ENCODE results near the gene CCDC6.

Gene CCDC6

DNA sequence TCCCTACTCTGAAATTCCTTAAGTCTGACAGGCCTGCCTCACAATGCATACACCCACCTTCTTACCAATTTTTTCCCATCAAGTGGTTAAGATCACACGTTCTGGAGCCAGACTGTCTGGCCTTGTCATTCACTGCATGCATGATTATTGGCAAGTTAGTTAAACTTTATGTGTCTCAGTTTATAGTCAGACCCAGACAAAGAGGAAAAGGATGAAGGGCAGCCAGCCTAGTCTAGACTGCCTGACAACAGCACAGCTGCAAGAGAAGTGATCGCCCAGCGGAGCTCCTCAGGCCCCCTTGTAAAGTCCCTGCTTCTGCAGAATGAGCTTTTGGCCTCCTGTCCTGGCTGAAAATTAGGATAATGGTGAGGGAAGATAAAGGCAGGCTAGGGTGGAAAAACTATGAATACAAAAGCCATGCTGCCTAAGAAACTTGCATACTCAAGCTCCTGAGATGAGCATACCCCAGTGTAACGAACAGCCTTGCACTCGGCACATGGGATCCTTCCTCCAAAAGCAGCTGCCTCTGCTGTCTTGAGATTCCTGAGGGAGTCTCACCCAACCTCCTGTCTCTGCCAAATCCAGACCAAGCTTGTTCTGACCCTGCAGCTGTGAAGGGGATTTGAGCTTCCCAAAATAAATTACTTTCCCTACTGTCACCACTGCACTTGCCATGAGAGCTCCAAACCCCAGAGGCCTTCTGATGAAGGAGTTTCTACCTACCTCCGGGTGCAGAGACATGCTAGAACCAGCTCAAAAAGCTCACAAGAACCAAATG is 126.4 kb downstream of the CCDC6 start:
- TF ChIP-seq FOXP2 (optimal IDR thresholded peaks at IDR 0.05; ENCODE audit: borderline replicate concordance, extremely low read depth, extremely low read length, insufficient read depth) = no peak
- no peak for TF ChIP-seq TAF1 (IDR thresholded peaks at IDR 0.05; ENCODE audit: borderline replicate concordance, insufficient read depth, low read length)
- TF ChIP-seq, protein P1, sequence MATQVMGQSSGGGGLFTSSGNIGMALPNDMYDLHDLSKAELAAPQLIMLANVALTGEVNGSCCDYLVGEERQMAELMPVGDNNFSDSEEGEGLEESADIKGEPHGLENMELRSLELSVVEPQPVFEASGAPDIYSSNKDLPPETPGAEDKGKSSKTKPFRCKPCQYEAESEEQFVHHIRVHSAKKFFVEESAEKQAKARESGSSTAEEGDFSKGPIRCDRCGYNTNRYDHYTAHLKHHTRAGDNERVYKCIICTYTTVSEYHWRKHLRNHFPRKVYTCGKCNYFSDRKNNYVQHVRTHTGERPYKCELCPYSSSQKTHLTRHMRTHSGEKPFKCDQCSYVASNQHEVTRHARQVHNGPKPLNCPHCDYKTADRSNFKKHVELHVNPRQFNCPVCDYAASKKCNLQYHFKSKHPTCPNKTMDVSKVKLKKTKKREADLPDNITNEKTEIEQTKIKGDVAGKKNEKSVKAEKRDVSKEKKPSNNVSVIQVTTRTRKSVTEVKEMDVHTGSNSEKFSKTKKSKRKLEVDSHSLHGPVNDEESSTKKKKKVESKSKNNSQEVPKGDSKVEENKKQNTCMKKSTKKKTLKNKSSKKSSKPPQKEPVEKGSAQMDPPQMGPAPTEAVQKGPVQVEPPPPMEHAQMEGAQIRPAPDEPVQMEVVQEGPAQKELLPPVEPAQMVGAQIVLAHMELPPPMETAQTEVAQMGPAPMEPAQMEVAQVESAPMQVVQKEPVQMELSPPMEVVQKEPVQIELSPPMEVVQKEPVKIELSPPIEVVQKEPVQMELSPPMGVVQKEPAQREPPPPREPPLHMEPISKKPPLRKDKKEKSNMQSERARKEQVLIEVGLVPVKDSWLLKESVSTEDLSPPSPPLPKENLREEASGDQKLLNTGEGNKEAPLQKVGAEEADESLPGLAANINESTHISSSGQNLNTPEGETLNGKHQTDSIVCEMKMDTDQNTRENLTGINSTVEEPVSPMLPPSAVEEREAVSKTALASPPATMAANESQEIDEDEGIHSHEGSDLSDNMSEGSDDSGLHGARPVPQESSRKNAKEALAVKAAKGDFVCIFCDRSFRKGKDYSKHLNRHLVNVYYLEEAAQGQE (IDR thresholded peaks at IDR 0.05; ENCODE audit: insufficient read depth in 1 of 2, low read depth in 2 of 2, low read length in 2 of 2) = no peak

DNA sequence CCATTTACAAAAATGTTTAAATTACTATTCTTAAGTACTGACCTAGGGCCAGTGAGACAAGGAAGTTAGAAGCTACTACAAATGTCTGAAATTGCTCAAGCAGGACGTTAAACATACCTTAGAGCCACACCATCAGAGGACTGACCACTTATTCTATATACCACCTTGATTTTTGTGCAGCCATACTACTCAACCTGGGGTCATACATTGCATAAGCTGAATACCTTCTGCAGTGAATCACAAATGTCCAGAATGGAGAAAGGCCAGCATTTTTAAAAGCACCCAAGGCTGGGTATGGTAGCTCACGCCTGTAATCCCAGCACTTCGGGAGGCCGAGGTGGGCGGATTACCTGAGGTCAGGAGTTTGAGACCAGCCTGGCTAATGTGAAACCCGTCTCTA is 131.9 kb downstream of the CCDC6 start:
- no peak for TF ChIP-seq SIN3A (IDR thresholded peaks at IDR 0.05; ENCODE audit: borderline replicate concordance, insufficient read depth, low read length)
- TF ChIP-seq, protein P1 (IDR thresholded peaks at IDR 0.05; ENCODE audit: insufficient read depth in 1 of 2, low read depth in 2 of 2, low read length in 2 of 2) = no peak
- TF ChIP-seq POLR2AphosphoS5 (IDR thresholded peaks at IDR 0.05; ENCODE audit: low read depth, low read length) = no peak
- TF ChIP-seq TAF1 (IDR thresholded peaks at IDR 0.05; ENCODE audit: borderline replicate concordance, insufficient read depth, low read length) = no peak
- TF ChIP-seq FOXP2 (optimal IDR thresholded peaks at IDR 0.05; ENCODE audit: borderline replicate concordance, extremely low read depth, extremely low read length, insufficient read depth) = no peak

DNA sequence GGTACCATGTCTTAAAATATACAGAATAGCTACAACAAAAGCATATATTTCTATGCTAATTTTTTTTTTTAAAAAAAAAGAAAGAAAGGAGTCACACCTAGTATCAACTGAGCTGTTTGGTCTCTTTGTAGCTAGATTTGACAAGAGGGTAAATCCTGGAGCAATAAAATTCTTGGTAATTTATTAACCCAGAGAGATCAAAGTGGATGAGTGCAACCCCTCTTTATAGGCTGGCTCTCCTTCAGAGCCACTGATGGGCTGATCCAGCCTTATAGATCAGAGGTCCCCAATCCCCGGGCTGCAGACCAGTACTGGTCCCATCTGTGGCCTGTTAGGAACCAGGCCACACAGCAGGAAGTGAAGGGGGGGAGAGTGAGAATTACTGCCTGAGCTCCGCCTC is 133.3 kb downstream of the CCDC6 start:
- TF ChIP-seq SIN3A (IDR thresholded peaks at IDR 0.05; ENCODE audit: borderline replicate concordance, insufficient read depth, low read length) = no peak
- TF ChIP-seq POLR2AphosphoS5 (IDR thresholded peaks at IDR 0.05; ENCODE audit: low read depth, low read length) = no peak

DNA sequence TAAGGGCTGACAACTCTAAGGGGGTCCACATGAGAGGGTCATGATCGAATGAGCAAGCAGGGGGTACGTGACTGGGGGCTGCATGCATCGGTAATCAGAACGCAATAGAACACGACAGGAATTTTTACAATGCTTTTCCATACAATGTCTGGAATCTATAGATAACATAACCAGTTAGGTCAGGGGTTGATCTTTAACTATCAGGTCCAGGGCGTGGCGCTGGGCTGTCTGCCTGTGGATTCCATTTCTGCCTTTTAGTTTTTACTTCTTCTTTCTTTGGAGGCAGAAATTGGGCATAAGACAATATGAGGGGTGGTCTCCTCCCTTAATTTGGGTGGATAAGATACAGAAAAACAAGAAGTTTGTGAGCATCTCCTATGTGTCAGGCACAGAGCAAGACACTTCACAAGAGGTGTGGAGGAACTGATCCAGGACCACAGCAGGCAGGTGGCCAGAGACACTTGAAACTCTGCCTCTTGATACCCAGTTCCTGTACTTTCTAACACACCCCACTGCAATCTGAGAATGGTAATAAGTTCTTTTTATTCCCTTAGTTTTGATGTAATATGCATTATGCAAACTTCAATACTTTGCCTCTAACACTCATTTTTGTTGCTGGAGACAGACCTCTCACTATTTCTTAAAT is 135.1 kb downstream of the CCDC6 start:
- TF ChIP-seq, protein P1 (IDR thresholded peaks at IDR 0.05; ENCODE audit: insufficient read depth in 1 of 2, low read depth in 2 of 2, low read length in 2 of 2) = no peak
- TF ChIP-seq SIN3A (IDR thresholded peaks at IDR 0.05; ENCODE audit: borderline replicate concordance, insufficient read depth, low read length) = no peak
- TF ChIP-seq POLR2AphosphoS5 (IDR thresholded peaks at IDR 0.05; ENCODE audit: low read depth, low read length) = no peak
- no peak for TF ChIP-seq FOXP2 (optimal IDR thresholded peaks at IDR 0.05; ENCODE audit: borderline replicate concordance, extremely low read depth, extremely low read length, insufficient read depth)
- no peak for TF ChIP-seq TAF1 (IDR thresholded peaks at IDR 0.05; ENCODE audit: borderline replicate concordance, insufficient read depth, low read length)

DNA sequence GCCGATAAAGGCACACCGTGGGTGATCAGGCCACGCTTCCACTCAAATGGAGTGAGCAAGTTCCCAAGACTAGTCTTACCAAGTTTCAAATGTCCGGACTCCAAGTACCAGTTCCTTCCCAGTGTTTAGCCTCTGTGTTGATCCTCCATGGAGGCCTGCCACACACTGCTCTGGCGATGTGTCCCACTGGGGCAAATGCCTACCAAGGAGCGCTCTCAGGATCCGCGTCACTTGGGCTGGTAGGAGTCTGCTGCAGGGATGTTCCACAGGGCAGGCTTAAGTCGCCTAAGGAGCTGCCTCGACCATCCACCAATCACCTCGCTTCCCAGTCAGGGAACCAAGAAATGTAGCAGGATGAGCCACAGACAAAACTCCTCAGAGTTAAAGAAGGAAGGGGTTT is 135.7 kb downstream of the CCDC6 start:
- TF ChIP-seq POLR2AphosphoS5 (IDR thresholded peaks at IDR 0.05; ENCODE audit: low read depth, low read length) = no peak
- no peak for TF ChIP-seq TAF1 (IDR thresholded peaks at IDR 0.05; ENCODE audit: borderline replicate concordance, insufficient read depth, low read length)
- TF ChIP-seq SIN3A (IDR thresholded peaks at IDR 0.05; ENCODE audit: borderline replicate concordance, insufficient read depth, low read length) = no peak
- TF ChIP-seq FOXP2 (optimal IDR thresholded peaks at IDR 0.05; ENCODE audit: borderline replicate concordance, extremely low read depth, extremely low read length, insufficient read depth) = no peak
- TF ChIP-seq, protein P1 (IDR thresholded peaks at IDR 0.05; ENCODE audit: insufficient read depth in 1 of 2, low read depth in 2 of 2, low read length in 2 of 2) = no peak

Data from PFSK-1 (cell line).